Loucy (cell line): ENCODE data around the gene RYR2.

Experiments used
- CTCF ChIP-seq: fragments of 200-600 bp; sonication (generic); conservative IDR thresholded peaks from 2 replicates; pipeline ENCODE4 v1.5.1; 2014; ENCODE audit warnings: mild to moderate bottlenecking, antibody characterized with exemption, low read length
- EZH2phosphoT487 ChIP-seq: fragments of 200-600 bp; IDR thresholded peaks from 2 replicates; pipeline ENCODE4 v1.6.1; 2018; ENCODE audit warnings: antibody characterized with exemption, mild to moderate bottlenecking, moderate library complexity, borderline replicate concordance

- TF ChIP-seq CTCF = no peak
- no peak for TF ChIP-seq EZH2phosphoT487
These were observed 790.9 kb downstream of the RYR2 start for GRCh38 chr1:237832858-237833257.
